CD4-positive, alpha-beta memory T cell (primary cell): Measurements from ENCODE around the gene AGAP1. TPM values are rescaled to one million over a fixed set of nuclear protein-coding genes. Genes with fewer than 3 reads are reported as not detected.

Experiments used
- CTCF ChIA-PET: fragments of 350-600 bp; sonication (Branson Sonifier 250); formaldehyde crosslinking; loops from one replicate; lab custom pipeline; 2021; ENCODE audit warnings: inconsistent platforms; ENCODE audit not compliant: partially characterized antibody; lab: Charles Lee
- POLR2A ChIA-PET: fragments of 350-600 bp; sonication (Branson Sonifier 250); formaldehyde crosslinking; loops from one replicate; lab custom pipeline; 2021; ENCODE audit not compliant: partially characterized antibody; lab: Charles Lee
- DNase-seq, 5 donors: peaks; one replicate each; pipeline versions ENCODE4 v3.0.0 to v3.0.0-alpha.2; 2020 to 2022; ENCODE audit warnings: mixed read lengths in 1 of 5
- H3K27ac ChIP-seq: one replicate; pipeline ENCODE4 v1.7.0; 2013; ENCODE audit warnings: low read depth, low read length
- H3K27me3 ChIP-seq: 2 replicates; pipeline ENCODE4 v1.7.0; 2013; ENCODE audit warnings: mild to moderate bottlenecking, low read length, moderate library complexity; ENCODE audit not compliant: insufficient read depth
- H3K36me3 ChIP-seq: 2 replicates; pipeline ENCODE4 v1.7.0; 2013; ENCODE audit warnings: mild to moderate bottlenecking, low read length, moderate library complexity; ENCODE audit not compliant: insufficient read depth
- H3K4me1 ChIP-seq: 2 replicates; pipeline ENCODE4 v1.7.0; 2013; ENCODE audit warnings: mild to moderate bottlenecking, low read length, moderate library complexity; ENCODE audit not compliant: insufficient read depth
- H3K4me3 ChIP-seq, 2 donors: one replicate each; pipeline ENCODE4 v1.7.0; 2013; ENCODE audit warnings: low read length in 2 of 2, mild to moderate bottlenecking in 1 of 2
- H3K9me3 ChIP-seq, 2 donors: one replicate each; pipeline ENCODE4 v1.7.0; 2013; ENCODE audit warnings: low read length in 2 of 2, control low read depth in 1 of 2; ENCODE audit not compliant: control insufficient read depth in 1 of 2
- H3K27ac Mint-ChIP-seq, 7 donors: one replicate each; pipeline ENCODE4 v1.8.0; 2020 to 2021; ENCODE audit warnings: mixed read lengths in 7 of 7, mild to moderate bottlenecking in 6 of 7, inconsistent platforms in 3 of 7, moderate library complexity in 3 of 7
- H3K27me3 Mint-ChIP-seq, 2 donors: one replicate each; pipeline ENCODE4 v1.8.0; 2020 to 2021; ENCODE audit warnings: mixed read lengths in 2 of 2
- H3K36me3 Mint-ChIP-seq, 2 donors: one replicate each; pipeline ENCODE4 v1.8.0; 2020 to 2021; ENCODE audit warnings: mixed read lengths in 2 of 2, inconsistent platforms in 1 of 2, mild to moderate bottlenecking in 1 of 2
- H3K4me1 Mint-ChIP-seq, 4 donors: one replicate each; pipeline ENCODE4 v1.8.0; 2020 to 2021; ENCODE audit warnings: mixed read lengths in 4 of 4, mild to moderate bottlenecking in 1 of 4
- H3K4me3 Mint-ChIP-seq, 8 donors: one replicate each; pipeline ENCODE4 v1.8.0; 2020 to 2021; ENCODE audit warnings: mixed read lengths in 8 of 8, mild to moderate bottlenecking in 7 of 8, moderate library complexity in 6 of 8, inconsistent platforms in 3 of 8
- H3K9me3 Mint-ChIP-seq, 8 donors: one replicate each; pipeline ENCODE4 v1.8.0; 2020 to 2021; ENCODE audit warnings: mixed read lengths in 8 of 8, mild to moderate bottlenecking in 5 of 8, inconsistent platforms in 3 of 8, moderate library complexity in 1 of 8
- intact Hi-C: fragments of 100-400 bp; cut with micrococcal nuclease; formaldehyde crosslinking; loops from one replicate; pipeline ENCODE4 v1.15.1; 2023
- polyA plus RNA-seq, 2 donors: library from polyadenylated mRNA; unstranded; fragments of 300-500 nt; fragmentation: Illumina TruSeq; gene quantifications; one replicate each; pipeline ENCODE4 v1.2.3, GENCODE V29; 2021
- total RNA-seq, 2 experiments: library from RNA; stranded (reverse); gene quantifications; one replicate each; pipeline ENCODE4 v1.2.3, GENCODE V29; 2021

Gene AGAP1
- total and polyA plus RNA-seq, 4 experiments from 2014 or later, result 0.24 to 2.9 (median 1.9) TPM

DNA sequence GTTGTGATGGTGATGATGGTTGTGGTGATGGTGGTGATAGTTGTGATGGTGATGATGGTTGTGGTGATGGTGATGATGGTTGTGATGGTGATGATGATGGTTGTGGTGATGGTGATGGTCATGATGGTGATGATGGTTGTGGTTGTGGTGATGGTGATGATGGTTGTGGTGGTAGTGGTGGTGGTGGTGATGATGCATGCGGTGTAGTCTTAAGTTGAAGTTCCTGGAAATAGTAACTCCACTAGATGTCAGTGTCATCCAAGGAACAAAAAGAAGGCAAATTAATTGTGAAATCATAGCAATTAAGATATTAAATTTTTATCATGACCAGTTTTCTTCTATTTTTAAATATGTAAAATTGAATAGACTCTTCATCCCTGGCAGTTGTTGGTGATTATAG, 309.2 kb downstream of the AGAP1 start:
- POLR2A ChIA-PET, result no interaction called here
- H3K27ac ChIP-seq, result no peak overlapping the region
- no peak for DNase-seq
- CTCF ChIA-PET, result no interaction called here
- Mint-ChIP-seq H3K4me3 (no peak overlapping the region), H3K9me3 (no peaks in the 10 kb centered on the region), H3K27me3 (peaks cover 4 to 7% of the 10 kb centered on the region in 2 donors), H3K27ac (no peak overlapping the region), H3K4me1 (no peaks in the 10 kb centered on the region), H3K36me3 (no peaks in the 10 kb centered on the region)
- intact Hi-C loops, result no loop called here
- H3K36me3 ChIP-seq, result no peaks in the 10 kb centered on the region
- H3K27me3 ChIP-seq, result no peaks in the 10 kb centered on the region
- H3K4me3 ChIP-seq, result no peak overlapping the region
- H3K9me3 ChIP-seq, result no peaks in the 10 kb centered on the region
- H3K4me1 ChIP-seq, result no peaks in the 10 kb centered on the region

DNA sequence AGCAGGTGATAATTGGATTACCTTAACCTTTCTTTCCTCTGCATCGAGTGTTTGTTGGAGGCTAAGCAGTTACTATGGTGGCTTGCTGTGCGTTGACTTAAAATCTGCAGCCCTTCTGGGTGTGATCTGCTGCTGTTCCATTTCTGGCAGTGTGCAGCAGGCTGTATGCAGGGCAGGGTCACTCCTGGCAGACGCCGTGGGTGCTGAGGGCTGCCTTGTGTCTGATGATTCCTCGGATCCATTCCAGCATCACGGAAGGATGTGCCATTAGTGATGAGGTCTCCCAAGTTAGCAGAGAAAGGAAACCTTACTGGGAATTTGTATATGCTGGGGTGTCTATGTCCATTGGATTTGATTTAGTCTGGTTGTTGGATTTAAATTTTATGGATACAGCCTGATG, 310.8 kb downstream of the AGAP1 start:
- Histone ChIP-seq H3K27me3 (no peaks in the 10 kb centered on the region), H3K4me3 (no peak overlapping the region), H3K9me3 (no peaks in the 10 kb centered on the region), H3K27ac (no peak overlapping the region), H3K4me1 (no peaks in the 10 kb centered on the region), H3K36me3 (no peaks in the 10 kb centered on the region)
- Mint-ChIP-seq H3K27ac (no peak overlapping the region), H3K4me3 (no peak overlapping the region), H3K9me3 (no peaks in the 10 kb centered on the region), H3K27me3 (peaks cover 2 to 4% of the 10 kb centered on the region in 2 donors), H3K36me3 (no peaks in the 10 kb centered on the region), H3K4me1 (no peaks in the 10 kb centered on the region)
- no peak for DNase-seq
- intact Hi-C loops, result no loop called here
- ChIA-PET POLR2A (no interaction called here), CTCF (no interaction called here)

DNA sequence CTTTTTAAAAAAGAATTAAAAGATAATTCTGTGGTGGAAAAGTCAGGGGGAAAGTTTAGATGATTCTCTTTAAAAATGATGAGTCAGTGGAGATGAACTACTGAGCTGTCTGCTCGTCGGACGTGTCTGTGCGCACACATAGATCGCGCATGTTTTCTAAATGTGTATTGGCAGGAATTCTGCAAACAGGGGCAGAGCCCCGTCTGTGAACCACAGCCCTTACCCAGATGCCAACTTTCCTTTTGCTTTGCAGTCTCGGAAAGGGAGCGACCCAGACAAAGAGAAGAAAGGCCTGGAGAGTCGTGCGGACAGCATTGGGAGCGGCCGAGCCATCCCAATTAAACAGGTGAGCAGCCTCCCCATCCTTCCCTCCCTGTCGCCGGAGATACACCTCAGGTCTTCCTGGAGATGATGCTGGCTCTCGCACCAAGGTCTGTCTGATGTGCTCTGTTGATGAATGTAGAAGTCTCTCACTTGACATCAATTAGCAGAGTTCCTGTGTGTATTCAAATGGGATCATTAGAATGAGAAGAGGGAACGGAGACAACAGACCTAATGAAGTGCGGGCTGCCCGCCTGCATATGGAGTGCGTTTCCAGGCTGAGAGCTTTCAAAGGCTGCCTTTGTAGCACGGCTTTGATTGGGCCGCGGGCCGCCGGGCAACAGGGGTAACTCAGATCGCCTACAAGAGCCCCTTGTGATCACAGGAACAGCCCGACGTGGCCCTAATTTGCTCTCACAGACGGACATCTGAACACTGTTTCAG, 313.3 kb downstream of the AGAP1 start:
- no peaks in the 10 kb centered on the region for H3K9me3 ChIP-seq
- H3K27me3 Mint-ChIP-seq, result peaks cover 3 to 4% of the 10 kb centered on the region in 2 donors
- no peak overlapping the region for H3K27ac Mint-ChIP-seq
- ChIA-PET POLR2A (no interaction called here), CTCF (no interaction called here)
- no peaks in the 10 kb centered on the region for H3K9me3 Mint-ChIP-seq
- DNase-seq, result no peak
- H3K4me3 Mint-ChIP-seq, result no peak overlapping the region
- intact Hi-C loops, result no loop called here
- no peaks in the 10 kb centered on the region for H3K4me1 ChIP-seq
- no peaks in the 10 kb centered on the region for H3K36me3 Mint-ChIP-seq
- no peak overlapping the region for H3K4me3 ChIP-seq
- H3K27ac ChIP-seq, result no peak overlapping the region
- no peaks in the 10 kb centered on the region for H3K36me3 ChIP-seq
- no peaks in the 10 kb centered on the region for H3K4me1 Mint-ChIP-seq
- no peaks in the 10 kb centered on the region for H3K27me3 ChIP-seq

DNA sequence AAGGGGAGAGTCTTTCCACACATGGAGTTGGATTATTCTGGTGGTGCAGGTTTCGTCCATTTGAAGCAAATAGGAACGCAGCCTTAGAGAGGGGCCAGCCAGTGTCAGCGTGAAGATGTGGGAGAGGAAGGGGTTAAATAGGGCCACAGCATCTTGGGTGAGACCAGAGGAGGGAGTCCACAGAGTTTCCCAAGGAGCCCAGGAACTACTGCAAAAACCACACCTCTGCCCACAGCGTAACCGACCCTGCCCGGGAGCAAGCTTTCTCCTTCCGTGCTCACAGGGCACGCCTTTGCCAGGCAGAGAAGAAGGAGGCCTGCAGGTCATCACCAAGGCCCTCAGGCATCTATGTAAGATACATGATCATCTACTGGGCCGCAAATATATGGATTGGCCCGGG, 314.5 kb downstream of the AGAP1 start:
- Histone ChIP-seq H3K4me1 (no peaks in the 10 kb centered on the region), H3K9me3 (no peaks in the 10 kb centered on the region), H3K27me3 (no peaks in the 10 kb centered on the region), H3K36me3 (no peaks in the 10 kb centered on the region), H3K4me3 (no peak overlapping the region), H3K27ac (no peak overlapping the region)
- ChIA-PET POLR2A (no interaction called here), CTCF (no interaction called here)
- Mint-ChIP-seq H3K27me3 (peaks cover 3 to 4% of the 10 kb centered on the region in 2 donors), H3K27ac (no peak overlapping the region), H3K9me3 (no peaks in the 10 kb centered on the region), H3K4me1 (no peaks in the 10 kb centered on the region), H3K36me3 (no peaks in the 10 kb centered on the region), H3K4me3 (no peak overlapping the region)
- intact Hi-C loops, result no loop called here
- no peak for DNase-seq

DNA sequence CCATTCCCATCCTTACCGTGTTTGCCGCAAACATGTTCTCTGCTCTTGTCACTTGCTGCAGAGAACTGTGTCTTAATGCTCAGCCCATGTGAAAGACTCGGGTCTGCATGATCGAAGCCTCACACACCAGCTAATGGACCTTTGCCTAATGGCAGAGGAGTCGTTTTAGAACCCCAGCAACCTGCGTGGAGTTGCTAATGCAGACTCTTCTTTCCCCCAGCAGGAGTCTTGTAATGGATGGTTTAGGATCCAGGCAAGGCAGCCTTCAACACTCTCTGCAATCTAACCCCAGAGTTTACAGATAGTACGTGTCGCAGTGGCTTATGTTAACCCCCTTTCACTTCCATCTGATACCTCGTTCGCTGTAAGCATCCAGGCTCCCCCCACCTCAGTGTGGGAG, 316.4 kb downstream of the AGAP1 start:
- CTCF ChIA-PET, result no interaction called here
- no peaks in the 10 kb centered on the region for H3K4me1 Mint-ChIP-seq

DNA sequence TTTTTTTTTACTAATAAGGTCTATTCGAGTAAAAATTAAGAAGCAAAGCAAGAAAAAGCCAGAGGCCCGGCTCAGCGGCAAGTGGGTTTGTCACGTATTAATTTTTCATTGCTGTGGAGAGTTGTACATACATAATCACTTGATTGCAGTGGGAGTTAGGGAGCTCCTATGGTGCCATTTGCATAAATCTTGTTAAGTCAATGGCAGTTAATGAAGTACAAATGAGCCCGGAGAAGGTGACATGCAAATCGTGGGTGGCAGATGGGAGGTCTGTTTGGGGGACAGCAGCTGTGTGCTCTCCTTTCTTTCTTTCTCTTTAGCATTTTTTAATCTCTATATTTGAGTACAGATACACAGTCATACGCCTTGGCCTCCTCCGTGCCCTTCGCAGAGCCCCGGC, 317.0 kb downstream of the AGAP1 start:
- H3K27ac ChIP-seq, result no peak overlapping the region
- peaks cover 3 to 4% of the 10 kb centered on the region in 2 donors for H3K27me3 Mint-ChIP-seq
- H3K27ac Mint-ChIP-seq, result no peak overlapping the region
- H3K27me3 ChIP-seq, result no peaks in the 10 kb centered on the region
- intact Hi-C loops, result no loop called here
- no peak overlapping the region for H3K4me3 ChIP-seq
- no peaks in the 10 kb centered on the region for H3K9me3 Mint-ChIP-seq
- no peaks in the 10 kb centered on the region for H3K9me3 ChIP-seq
- H3K36me3 Mint-ChIP-seq, result no peaks in the 10 kb centered on the region
- POLR2A ChIA-PET, result no interaction called here
- H3K4me3 Mint-ChIP-seq, result no peak overlapping the region
- H3K4me1 ChIP-seq, result no peaks in the 10 kb centered on the region
- H3K36me3 ChIP-seq, result no peaks in the 10 kb centered on the region
- DNase-seq, result no peak
- CTCF ChIA-PET, result no interaction called here
- H3K4me1 Mint-ChIP-seq, result no peaks in the 10 kb centered on the region

More for the DNA sequence above, 316.4 kb downstream of the AGAP1 start:
- Histone ChIP-seq H3K27me3 (no peaks in the 10 kb centered on the region), H3K36me3 (no peaks in the 10 kb centered on the region), H3K9me3 (no peaks in the 10 kb centered on the region), H3K4me1 (no peaks in the 10 kb centered on the region), H3K27ac (no peak overlapping the region), H3K4me3 (no peak overlapping the region)
- Mint-ChIP-seq H3K27me3 (peaks cover 3 to 4% of the 10 kb centered on the region in 2 donors), H3K9me3 (no peaks in the 10 kb centered on the region), H3K4me3 (no peak overlapping the region), H3K36me3 (no peaks in the 10 kb centered on the region), H3K27ac (no peak overlapping the region)
- POLR2A ChIA-PET, result no interaction called here
- no peak for DNase-seq
- intact Hi-C loops, result no loop called here

DNA sequence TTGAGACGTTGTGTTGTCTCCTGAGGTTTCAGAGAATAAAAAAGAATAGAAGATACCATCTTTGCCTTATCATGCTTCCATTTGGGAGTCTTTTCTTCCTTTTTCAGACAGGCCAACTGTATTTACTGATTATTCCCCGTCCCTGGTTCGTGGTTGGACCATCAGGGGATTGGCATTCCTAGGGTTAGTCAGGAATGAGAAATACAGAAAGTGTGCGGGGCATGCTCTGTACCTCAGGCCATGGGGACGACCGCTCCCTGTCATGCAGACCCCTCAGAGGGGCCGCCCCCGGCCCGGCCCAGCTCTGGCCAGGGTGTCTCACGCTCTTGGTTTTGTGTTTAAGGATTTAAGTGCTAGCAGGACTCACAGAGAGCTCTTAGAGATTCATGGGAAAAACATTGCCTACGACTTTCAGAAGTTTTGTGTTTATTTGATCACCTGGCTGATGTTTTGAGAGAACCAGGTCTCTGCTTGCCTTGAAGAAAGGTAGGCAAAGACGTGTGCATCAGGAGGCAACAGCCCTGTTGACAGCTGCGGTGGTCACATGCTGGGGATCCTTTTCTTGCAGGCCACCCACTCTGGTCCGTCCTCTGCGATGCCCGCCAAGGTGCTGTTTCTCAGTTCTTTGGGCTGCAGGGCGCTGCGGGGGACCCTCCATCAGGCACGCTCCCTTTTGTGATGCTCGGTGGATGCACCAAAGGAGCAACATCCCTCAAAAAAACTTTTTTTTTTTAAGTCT, 317.8 kb downstream of the AGAP1 start:
- Mint-ChIP-seq H3K9me3 (no peaks in the 10 kb centered on the region), H3K27me3 (peaks cover 2 to 3% of the 10 kb centered on the region in 2 donors), H3K36me3 (no peaks in the 10 kb centered on the region), H3K4me3 (no peak overlapping the region), H3K27ac (no peak overlapping the region), H3K4me1 (no peaks in the 10 kb centered on the region)
- H3K4me1 ChIP-seq, result no peaks in the 10 kb centered on the region
- no peaks in the 10 kb centered on the region for H3K9me3 ChIP-seq
- no peaks in the 10 kb centered on the region for H3K27me3 ChIP-seq
- H3K36me3 ChIP-seq, result no peaks in the 10 kb centered on the region
- CTCF ChIA-PET, result no interaction called here
- H3K4me3 ChIP-seq, result no peak overlapping the region
- POLR2A ChIA-PET, result no interaction called here
- H3K27ac ChIP-seq, result no peak overlapping the region
- intact Hi-C loops, result no loop called here
- DNase-seq, result no peak
